ENCODE data around the gene PBX3. TPM values are rescaled to one million over a fixed set of nuclear protein-coding genes. Genes with fewer than 3 reads are reported as not detected.
A peak's percentile ranks its signal among the peaks of the same experiment; 100 is the strongest.

Gene PBX3
- total RNA-seq, 1 experiment from 2014 or later, result 1.5 TPM

DNA sequence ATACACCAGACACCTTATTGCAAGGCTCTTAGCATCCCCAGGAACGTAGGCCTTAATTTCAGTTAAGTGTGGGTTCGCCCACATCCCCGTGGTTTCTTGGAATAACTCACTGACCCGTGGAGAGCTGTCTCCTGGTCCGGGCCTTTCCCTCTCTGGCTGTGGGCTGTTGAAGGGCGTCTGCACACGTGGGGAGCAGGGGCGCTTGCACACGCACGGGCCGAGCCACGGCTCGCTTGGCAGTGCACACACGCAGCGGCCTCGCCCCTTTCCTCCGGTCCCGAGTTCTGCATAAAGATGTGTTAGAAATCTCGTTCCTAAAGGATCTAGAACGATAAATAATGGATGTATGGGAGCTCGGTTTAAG lies 141.9 kb downstream of the PBX3 start:
- ChIA-PET CTCF (no interaction called here), POLR2A (ENCODE audit: low non-redundant PET) (no interaction called here)
- intact Hi-C loops (cut with micrococcal nuclease; ENCODE audit: unreplicated experiment), result no loop called here
- BruUV-seq (replicated peaks), result no TSS peak
- Histone ChIP-seq H3K4me1 (ENCODE audit: insufficient read depth, low read length, poor library complexity, severe bottlenecking) (peaks cover 6% of the 10 kb centered on the region), H3K4me3 (ENCODE audit: low read depth, low read length, poor library complexity, severe bottlenecking) (peak overlapping the region; percentile 25), H3K27me3 (replicated peaks; ENCODE audit: insufficient read depth, low read depth, low read length, poor library complexity) (peaks cover 96% of the 10 kb centered on the region), H3K27ac (ENCODE audit: low read depth, low read length, poor library complexity, severe bottlenecking) (no peak overlapping the region), H3K9me3 (ENCODE audit: low read depth, low read length, poor library complexity, severe bottlenecking) (no peaks in the 10 kb centered on the region), H3K36me3 (ENCODE audit: insufficient read depth, low read length, poor library complexity, severe bottlenecking) (no peaks in the 10 kb centered on the region)
- TF ChIP-seq, protein P1, sequence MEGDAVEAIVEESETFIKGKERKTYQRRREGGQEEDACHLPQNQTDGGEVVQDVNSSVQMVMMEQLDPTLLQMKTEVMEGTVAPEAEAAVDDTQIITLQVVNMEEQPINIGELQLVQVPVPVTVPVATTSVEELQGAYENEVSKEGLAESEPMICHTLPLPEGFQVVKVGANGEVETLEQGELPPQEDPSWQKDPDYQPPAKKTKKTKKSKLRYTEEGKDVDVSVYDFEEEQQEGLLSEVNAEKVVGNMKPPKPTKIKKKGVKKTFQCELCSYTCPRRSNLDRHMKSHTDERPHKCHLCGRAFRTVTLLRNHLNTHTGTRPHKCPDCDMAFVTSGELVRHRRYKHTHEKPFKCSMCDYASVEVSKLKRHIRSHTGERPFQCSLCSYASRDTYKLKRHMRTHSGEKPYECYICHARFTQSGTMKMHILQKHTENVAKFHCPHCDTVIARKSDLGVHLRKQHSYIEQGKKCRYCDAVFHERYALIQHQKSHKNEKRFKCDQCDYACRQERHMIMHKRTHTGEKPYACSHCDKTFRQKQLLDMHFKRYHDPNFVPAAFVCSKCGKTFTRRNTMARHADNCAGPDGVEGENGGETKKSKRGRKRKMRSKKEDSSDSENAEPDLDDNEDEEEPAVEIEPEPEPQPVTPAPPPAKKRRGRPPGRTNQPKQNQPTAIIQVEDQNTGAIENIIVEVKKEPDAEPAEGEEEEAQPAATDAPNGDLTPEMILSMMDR (conservative IDR thresholded peaks at IDR 0.05; ENCODE audit: low read depth, low read length), result no peak
- no peak for TF ChIP-seq EZH2 (IDR thresholded peaks at IDR 0.05; ENCODE audit: borderline replicate concordance, low read depth, low read length, poor library complexity, severe bottlenecking)
- DNase-seq (ENCODE audit: low spot score), result no peak

DNA sequence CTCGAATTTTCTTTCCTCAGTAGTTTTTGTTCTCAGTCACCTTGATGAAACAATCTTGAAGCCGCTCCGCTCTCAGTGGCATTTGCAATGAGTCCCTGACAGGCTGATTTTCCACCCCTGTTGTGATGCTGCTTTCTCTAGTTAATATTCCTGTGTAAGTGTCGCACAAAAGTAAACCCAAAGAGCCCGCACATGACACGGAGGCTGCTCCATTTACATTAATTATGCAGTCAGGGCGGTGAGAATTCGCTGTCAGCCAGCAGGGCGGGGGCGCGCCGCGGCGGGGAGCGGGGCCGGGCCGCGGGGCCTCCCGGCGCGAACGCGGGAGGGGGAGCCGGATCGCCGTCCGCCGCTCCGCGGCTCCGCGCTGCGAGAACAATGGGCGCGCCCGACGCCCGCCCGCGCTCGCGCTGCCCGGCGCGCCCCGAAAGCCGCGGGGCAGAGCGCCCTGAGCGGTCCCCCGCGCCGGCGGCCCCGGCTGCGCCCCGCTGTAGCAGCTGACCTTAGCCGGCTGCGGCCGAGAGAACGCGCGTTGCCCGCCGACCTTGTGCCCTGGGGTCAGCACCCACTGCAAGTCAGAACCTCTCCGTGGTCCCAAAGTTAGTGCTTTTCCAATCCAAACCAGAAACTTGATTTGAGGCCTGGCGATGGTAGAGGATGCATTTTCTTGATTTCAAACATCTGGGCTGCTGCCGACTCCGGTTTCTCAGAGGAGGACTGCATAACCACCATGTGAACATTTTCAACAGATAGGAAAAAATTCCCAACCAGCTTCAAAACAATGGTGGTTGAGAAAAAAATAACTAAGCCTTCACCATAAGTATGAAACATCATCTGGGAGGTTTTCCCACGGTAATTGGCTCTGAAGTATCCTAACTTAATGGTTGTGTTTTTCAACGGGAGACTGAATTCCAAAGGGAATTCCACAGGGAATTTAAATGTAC lies 142.6 kb downstream of the PBX3 start:
- CTCF ChIA-PET, result no interaction called here
- Histone ChIP-seq H3K27ac (ENCODE audit: low read depth, low read length, poor library complexity, severe bottlenecking) (no peak overlapping the region), H3K9me3 (ENCODE audit: low read depth, low read length, poor library complexity, severe bottlenecking) (no peaks in the 10 kb centered on the region), H3K4me3 (ENCODE audit: low read depth, low read length, poor library complexity, severe bottlenecking) (peak overlapping the region; percentile 25), H3K27me3 (replicated peaks; ENCODE audit: insufficient read depth, low read depth, low read length, poor library complexity) (peaks cover 96% of the 10 kb centered on the region), H3K36me3 (ENCODE audit: insufficient read depth, low read length, poor library complexity, severe bottlenecking) (no peaks in the 10 kb centered on the region), H3K4me1 (ENCODE audit: insufficient read depth, low read length, poor library complexity, severe bottlenecking) (peaks cover 6% of the 10 kb centered on the region)
- peak; percentile 54 for TF ChIP-seq EZH2 (IDR thresholded peaks at IDR 0.05; ENCODE audit: borderline replicate concordance, low read depth, low read length, poor library complexity, severe bottlenecking)
- TF ChIP-seq, protein P1 (conservative IDR thresholded peaks at IDR 0.05; ENCODE audit: low read depth, low read length), result no peak
- DNase-seq (ENCODE audit: low spot score), result peak; percentile 47
- no TSS peak for BruUV-seq (replicated peaks)
- POLR2A ChIA-PET (ENCODE audit: low non-redundant PET), result no interaction called here
- intact Hi-C loops (cut with micrococcal nuclease; ENCODE audit: unreplicated experiment), result no loop called here

DNA sequence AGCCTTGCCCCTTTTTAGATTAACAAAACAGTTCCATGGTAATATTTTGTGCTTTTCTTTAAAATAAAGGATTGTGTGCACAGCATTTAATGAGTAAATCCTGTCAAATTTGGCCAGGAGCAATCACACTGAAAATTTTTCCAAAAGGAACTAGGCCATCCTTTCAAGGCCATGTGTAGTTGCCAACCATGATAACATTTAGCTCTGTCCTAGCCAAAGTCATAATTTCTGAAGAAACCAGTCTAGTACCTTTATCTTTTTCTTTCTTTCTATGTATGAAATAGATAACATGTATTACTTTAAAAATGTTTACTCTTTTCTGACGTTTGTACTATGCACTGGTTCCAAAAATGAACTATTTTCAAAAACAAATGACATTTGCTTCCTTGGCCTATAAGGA lies 143.7 kb downstream of the PBX3 start:
- no peak for DNase-seq (ENCODE audit: low spot score)
- TF ChIP-seq, protein P1 (conservative IDR thresholded peaks at IDR 0.05; ENCODE audit: low read depth, low read length), result no peak
- TF ChIP-seq EZH2 (IDR thresholded peaks at IDR 0.05; ENCODE audit: borderline replicate concordance, low read depth, low read length, poor library complexity, severe bottlenecking), result no peak

More for the DNA sequence above, 143.7 kb downstream of the PBX3 start:
- no peak overlapping the region for H3K27ac ChIP-seq (ENCODE audit: low read depth, low read length, poor library complexity, severe bottlenecking)
- CTCF ChIA-PET, result no interaction called here
- BruUV-seq (replicated peaks), result no TSS peak
- H3K27me3 ChIP-seq (replicated peaks; ENCODE audit: insufficient read depth, low read depth, low read length, poor library complexity), result peaks cover 96% of the 10 kb centered on the region
- H3K4me1 ChIP-seq (ENCODE audit: insufficient read depth, low read length, poor library complexity, severe bottlenecking), result peaks cover 6% of the 10 kb centered on the region
- no peak overlapping the region for H3K4me3 ChIP-seq (ENCODE audit: low read depth, low read length, poor library complexity, severe bottlenecking)
- no peaks in the 10 kb centered on the region for H3K9me3 ChIP-seq (ENCODE audit: low read depth, low read length, poor library complexity, severe bottlenecking)
- no peaks in the 10 kb centered on the region for H3K36me3 ChIP-seq (ENCODE audit: insufficient read depth, low read length, poor library complexity, severe bottlenecking)
- intact Hi-C loops (cut with micrococcal nuclease; ENCODE audit: unreplicated experiment), result no loop called here
- POLR2A ChIA-PET (ENCODE audit: low non-redundant PET), result no interaction called here
